ENCODE data around the gene KCTD19.
A peak's percentile ranks its signal among the peaks of the same experiment; 100 is the strongest.

Gene KCTD19

GRCh38 chr16:67339453-67339852 lies 12.9 kb upstream of the KCTD19 start:
- TF ChIP-seq CTCF (IDR thresholded peaks at IDR 0.05; ENCODE audit: low read depth, low read length) = no peak; the same call in 1 of the 2 replicates
- H3K4me3 ChIP-seq (ENCODE audit: low read depth, low read length) = no peak overlapping the region

- H3K4me3 ChIP-seq (ENCODE audit: low read depth, low read length) = no peak overlapping the region
- TF ChIP-seq CTCF (IDR thresholded peaks at IDR 0.05; ENCODE audit: low read depth, low read length) = no peak
Observed at GRCh38 chr16:67336648-67337047, 10.1 kb upstream of the KCTD19 start.

- TF ChIP-seq CTCF (IDR thresholded peaks at IDR 0.05; ENCODE audit: low read depth, low read length) = no peak
- H3K4me3 ChIP-seq (ENCODE audit: low read depth, low read length) = no peak overlapping the region
Observed at GRCh38 chr16:67336116-67336515, 9.6 kb upstream of the KCTD19 start.

- no peak for TF ChIP-seq CTCF (IDR thresholded peaks at IDR 0.05; ENCODE audit: low read depth, low read length)
Observed at GRCh38 chr16:67333315-67333714, 6.8 kb upstream of the KCTD19 start.

GRCh38 chr16:67329901-67330300 lies 3.4 kb upstream of the KCTD19 start:
- no peak for TF ChIP-seq CTCF (IDR thresholded peaks at IDR 0.05; ENCODE audit: low read depth, low read length)
- no peak overlapping the region for H3K4me3 ChIP-seq (ENCODE audit: low read depth, low read length)

More at GRCh38 chr16:67333315-67333714, 6.8 kb upstream of the KCTD19 start:
- no peak overlapping the region for H3K4me3 ChIP-seq (ENCODE audit: low read depth, low read length)

- no peak overlapping the region for H3K4me3 ChIP-seq (ENCODE audit: low read depth, low read length)
Observed at GRCh38 chr16:67327743-67328142, 1.2 kb upstream of the KCTD19 start.

GRCh38 chr16:67326115-67326471 lies 448 bp downstream of the KCTD19 start:
- no peak for TF ChIP-seq CTCF (IDR thresholded peaks at IDR 0.05; ENCODE audit: low read depth, low read length)
- peak overlapping the region; percentile 53 for H3K4me3 ChIP-seq (ENCODE audit: low read depth, low read length)

More at GRCh38 chr16:67327743-67328142, 1.2 kb upstream of the KCTD19 start:
- TF ChIP-seq CTCF (IDR thresholded peaks at IDR 0.05; ENCODE audit: low read depth, low read length) = no peak
